ENCODE data around the gene ALMS1. TPM values are rescaled to one million over a fixed set of nuclear protein-coding genes. Genes with fewer than 3 reads are reported as not detected.

The ALMS1 gene
- polyA plus RNA-seq, 5 donors, result 29.4 to 40.5 (median 38.9) TPM

Other genes with a start within 250 kb of the ALMS1 start
- under 1 TPM; 0.08 to 0.18 (median 0.13) TPM for gene NOTO, start 183.3 kb upstream of the ALMS1 start, polyA plus RNA-seq (ENCODE audit: insufficient read depth in 1 of 5, insufficient read length in 5 of 5, low replicate concordance in 1 of 5)
- 10 to 100 TPM; 30.4 to 39.0 (median 35.6) TPM for gene SMYD5, start 171.6 kb upstream of the ALMS1 start, polyA plus RNA-seq (ENCODE audit: insufficient read depth in 1 of 5, insufficient read length in 5 of 5, low replicate concordance in 1 of 5)
- gene PRADC1, start 152.6 kb upstream of the ALMS1 start, polyA plus RNA-seq (ENCODE audit: insufficient read depth in 1 of 5, insufficient read length in 5 of 5, low replicate concordance in 1 of 5), result 10 to 100 TPM in 4 of 5 donors, 1 to 10 TPM in 1; 9.8 to 21.8 (median 11.8) TPM
- gene CCT7, start 151.5 kb upstream of the ALMS1 start, polyA plus RNA-seq (ENCODE audit: insufficient read depth in 1 of 5, insufficient read length in 5 of 5, low replicate concordance in 1 of 5), result 100 to 1,000 TPM; 211 to 233 (median 216) TPM
- 1 to 10 TPM; 1.5 to 2.1 (median 1.6) TPM for gene FBXO41, start 101.4 kb upstream of the ALMS1 start, polyA plus RNA-seq (ENCODE audit: insufficient read depth in 1 of 5, insufficient read length in 5 of 5, low replicate concordance in 1 of 5)
- gene EGR4, start 92.3 kb upstream of the ALMS1 start, polyA plus RNA-seq (ENCODE audit: insufficient read depth in 1 of 5, insufficient read length in 5 of 5, low replicate concordance in 1 of 5), result not detected